Adrenal gland (tissue), 12 donors: ENCODE measurements around the gene CDH4. TPM values are rescaled to one million over a fixed set of nuclear protein-coding genes. Genes with fewer than 3 reads are reported as not detected.
"Not testable (repeated sequence)": the region's sequence is repeated elsewhere in the genome, so short reads cannot be mapped to it uniquely, and the experiment has no call there.

ENCODE experiments used
- DNase-seq, 7 donors: peaks; one replicate each; pipeline ENCODE4 v3.0.0-alpha.2; 2019 to 2020
- H3K27ac ChIP-seq, 5 donors: fragments of 200-600 bp; sonication (generic) in 4 of 5; 1 replicate in 3 of 5; 2 replicates in 2 of 5; pipeline versions ENCODE4 v1.5.1 to v1.8.0; 2016 to 2020; ENCODE audit warnings: mild to moderate bottlenecking in 1 of 5
- H3K27me3 ChIP-seq: fragments of 200-600 bp; 2 replicates; pipeline ENCODE4 v1.8.0; 2021
- H3K36me3 ChIP-seq, 2 donors: fragments of 200-600 bp; replicated peaks in 1 of 2; 1 replicate in 1 of 2; 2 replicates in 1 of 2; pipeline versions ENCODE4 v1.5.1 to v1.8.0; 2018 to 2022
- H3K4me1 ChIP-seq, 2 donors: fragments of 200-600 bp; replicated peaks in 1 of 2; 1 replicate in 1 of 2; 2 replicates in 1 of 2; pipeline versions ENCODE4 v1.5.1 to v1.8.0; 2018 to 2021
- H3K4me3 ChIP-seq, 4 donors: fragments of 200-600 bp; sonication (generic) in 3 of 4; one replicate each; pipeline ENCODE4 v1.5.1; 2016 to 2018
- H3K9me3 ChIP-seq, 3 donors: fragments of 200-600 bp; sonication (generic) in 1 of 3; replicated peaks in 1 of 3; 1 replicate in 2 of 3; 2 replicates in 1 of 3; pipeline versions ENCODE4 v1.5.1 to v1.8.0; 2016 to 2021
- CTCF ChIP-seq, 6 experiments: fragments of 450-650 bp in 4 of 6; fragments of 200-600 bp in 2 of 6; sonication (generic) in 1 of 6; IDR thresholded peaks; 1 replicate in 5 of 6; 2 replicates in 1 of 6; pipeline versions ENCODE4 v1.5.1 to v1.8.0; 2016 to 2021; ENCODE audit warnings: antibody characterized with exemption in 6 of 6, mild to moderate bottlenecking in 2 of 6, moderate library complexity in 1 of 6
- POLR2A ChIP-seq, 2 donors: fragments of 450-650 bp; IDR thresholded peaks; one replicate each; pipeline ENCODE4 v1.6.1; 2017; ENCODE audit warnings: antibody characterized with exemption in 2 of 2, mild to moderate bottlenecking in 2 of 2, moderate library complexity in 1 of 2
- WGBS, 4 donors: extraction: QIAGEN DNeasy Blood & Tissue Kit in 2 of 4; methylation state at CpG; one replicate each; pipeline versions ENCODE4 v1.1.5 to v1.1.7; 2013 to 2017; 5-methylcytosine and 5-hydroxymethylcytosine counted together
- intact Hi-C, 2 donors: fragments of 100-400 bp; cut with DNase I; formaldehyde crosslinking; loops; one replicate each; pipeline versions ENCODE4 v1.14.1 to v1.15.0; 2022 to 2023
- polyA plus RNA-seq, 3 donors: library from polyadenylated mRNA; stranded (reverse); fragments of 200-250 nt in 2 of 3; fragments of 350-450 nt in 1 of 3; fragmentation: Illumina TruSeq in 1 of 3; extraction: RNeasy Lipid Tissue Mini Kit (QIAGEN cat#74804) in 1 of 3; gene quantifications; one replicate each; pipeline ENCODE4 v1.2.3, GENCODE V29; 2013 to 2014
- total RNA-seq, 9 donors: library from RNA; depleted of rRNA in 4 of 9; stranded (reverse); fragments of >200 nt in 4 of 9; fragments of 120-200 nt in 1 of 9; fragmentation: NEBNext Ultra II Directional in 1 of 9; extraction: Animal tissue kit (Norgen Biotek cat#: 25700) in 1 of 9; gene quantifications; one replicate each; pipeline versions ENCODE4 v1.1.0 to v1.2.4, GENCODE V29; 2013 to 2023
- donor health status: healthy with polysubstance abuse.
- donor health status: Bipolar disorder and iron deficiency.
- donor health status: DM: yes; HTN: yes; CAD: no.
- donor health status: DM: no; HTN: no; CAD: no.
- donor health status: DM: no; HTN: no; CAD: no.
- donor health status: DM: yes; HTN: yes; CAD: no.

The CDH4 gene
- total and polyA plus RNA-seq, 12 donors, result 0.08 to 0.53 (median 0.20) TPM; not detected in 3

GRCh38 chr20:61980647-61981583 lies 728.9 kb downstream of the CDH4 start:
- intact Hi-C loops, result no loop called here
- 57 to 77% (median 74%) methylated on average over 9 to 22 of the region's 22 CpGs for WGBS, 4 donors
- peak; percentile 53 to 81 (median 76) for DNase-seq
- TF ChIP-seq CTCF (IDR thresholded peaks at IDR 0.05) (peak; percentile 53 to 82 (median 74)), POLR2A (IDR thresholded peaks at IDR 0.05) (no peak)
- no peak overlapping the region for H3K4me3 ChIP-seq
- no peaks in the 10 kb centered on the region for H3K36me3 ChIP-seq
- H3K9me3 ChIP-seq, result no peaks in the 10 kb centered on the region
- H3K27ac ChIP-seq, result no peak overlapping the region
- no peaks in the 10 kb centered on the region for H3K27me3 ChIP-seq
- no peaks in the 10 kb centered on the region for H3K4me1 ChIP-seq

DNA sequence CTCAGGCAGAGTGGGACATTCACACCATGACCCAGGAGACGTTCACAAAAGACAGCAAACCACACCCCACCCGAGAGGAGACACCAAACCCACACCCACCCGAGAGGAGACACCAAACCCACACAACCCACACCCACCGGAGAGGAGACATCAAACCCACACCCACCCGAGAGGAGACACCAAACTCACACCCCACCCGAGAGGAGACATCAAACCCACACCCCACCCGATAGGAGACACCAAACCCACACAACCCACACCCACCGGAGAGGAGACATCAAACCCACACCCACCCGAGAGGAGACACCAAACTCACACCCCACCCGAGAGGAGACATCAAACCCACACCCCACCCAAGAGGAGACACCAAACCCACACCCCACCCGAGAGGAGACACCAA lies 729.6 kb downstream of the CDH4 start:
- H3K9me3 ChIP-seq, DNase-seq, H3K4me3 ChIP-seq, H3K4me1 ChIP-seq, H3K27me3 ChIP-seq, H3K27ac ChIP-seq, intact Hi-C loops, H3K36me3 ChIP-seq: not testable (repeated sequence)
- 78 to 88% (median 81%) methylated on average over 10 to 11 of the region's 11 CpGs for WGBS, 4 donors

DNA sequence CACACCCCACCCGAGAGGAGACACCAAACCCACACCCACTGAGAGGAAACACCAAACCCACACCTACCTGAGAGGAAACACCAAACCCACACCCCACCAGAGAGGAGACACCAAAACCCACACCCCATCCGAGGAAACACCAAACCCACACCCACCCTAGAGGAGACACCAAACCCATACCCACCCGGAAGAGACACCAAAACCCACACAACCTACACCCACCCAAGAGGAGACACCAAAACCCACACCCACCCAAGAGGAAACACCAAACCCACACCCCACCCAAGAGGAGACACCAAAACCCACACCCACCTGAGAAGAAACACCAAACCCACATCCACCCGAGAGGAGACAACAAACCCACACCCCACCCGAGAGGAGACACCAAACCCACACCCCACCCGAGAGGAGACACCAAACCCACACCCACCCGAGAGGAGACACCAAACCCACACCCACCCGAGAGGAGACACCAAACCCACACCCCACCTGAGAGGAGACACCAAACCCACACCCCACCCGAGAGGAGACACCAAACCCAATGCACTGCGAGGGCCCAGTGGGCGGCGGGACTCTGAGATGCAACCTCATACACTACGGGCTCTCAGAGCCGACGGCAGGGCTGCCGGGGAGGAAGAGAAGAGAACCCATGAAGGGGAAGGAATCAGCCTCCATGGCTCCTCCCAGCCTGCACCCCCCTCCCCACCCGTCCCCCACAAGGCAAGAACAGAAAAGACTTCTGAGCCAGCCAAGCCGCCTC lies 730.3 kb downstream of the CDH4 start:
- intact Hi-C loops, result no loop called here
- Histone ChIP-seq H3K4me3 (no peak overlapping the region), H3K9me3 (no peaks in the 10 kb centered on the region), H3K27ac (no peak overlapping the region), H3K4me1 (no peaks in the 10 kb centered on the region), H3K36me3 (peaks cover 0 to 6% of the 10 kb centered on the region in 2 donors), H3K27me3 (no peaks in the 10 kb centered on the region)
- TF ChIP-seq CTCF (IDR thresholded peaks at IDR 0.05) (no peak), POLR2A (IDR thresholded peaks at IDR 0.05) (no peak)
- WGBS, 4 donors, result 82 to 88% (median 85%) methylated on average over 13 to 18 of the region's 18 CpGs
- no peak for DNase-seq

GRCh38 chr20:61982951-61983315 lies 730.9 kb downstream of the CDH4 start:
- intact Hi-C loops, result no loop called here
- Histone ChIP-seq H3K4me1 (no peaks in the 10 kb centered on the region), H3K9me3 (no peaks in the 10 kb centered on the region), H3K27ac (no peak overlapping the region), H3K27me3 (no peaks in the 10 kb centered on the region), H3K4me3 (no peak overlapping the region), H3K36me3 (peaks cover 0 to 9% of the 10 kb centered on the region in 2 donors)
- no peak for TF ChIP-seq POLR2A (IDR thresholded peaks at IDR 0.05)
- no peak for TF ChIP-seq CTCF (IDR thresholded peaks at IDR 0.05)
- 91 to 96% (median 94%) methylated on average over 11 of the region's 11 CpGs for WGBS, 4 donors
- DNase-seq, result no peak
